K562 (cell line): ENCODE results near the gene GSC. TPM values are rescaled to one million over a fixed set of nuclear protein-coding genes. Genes with fewer than 3 reads are reported as not detected.

Source experiments
- ATAC-seq: fragments of 200-7000 bp; cut with Tn5 transposase; 3 replicates; pipeline ENCODE4 v1.9.1; 2020; ENCODE audit warnings: moderate library complexity
- Bru-seq: library from RNA; stranded (reverse); fragments of 400-500 nt; gene quantifications from one replicate; lab custom pipeline; 2021; lab: Mats Ljungman, UMichigan
- BruChase-seq, 2 experiments: library from RNA; stranded (reverse); fragments of 400-500 nt; gene quantifications; one replicate each; lab custom pipeline; 2021; lab: Mats Ljungman, UMichigan
- BruUV-seq: library from RNA; stranded (reverse); fragments of 400-500 nt; replicated peaks from 2 replicates; lab custom pipeline; 2021; lab: Mats Ljungman, UMichigan
- CTCF ChIA-PET: fragments of 300-600 bp; formaldehyde crosslinking; extraction: SDS; loops from one replicate; lab custom pipeline; 2021; ENCODE audit warnings: low intra/inter-chr PET ratio; lab: Yijun Ruan, JAX
- POLR2A ChIA-PET: fragments of 300-600, 350-650 bp; sonication (Branson Sonifier 250); formaldehyde crosslinking; extraction: SDS; loops from one replicate; lab custom pipeline; 2021; ENCODE audit warnings: antibody characterized with exemption, inconsistent platforms; lab: Yijun Ruan, JAX
- DNase-seq, 4 experiments: peaks; one replicate each; pipeline versions ENCODE4 v3.0.0 to v3.0.0-alpha.2; 2011 to 2018; ENCODE audit warnings: low spot score in 3 of 4, mixed read lengths in 3 of 4; ENCODE audit errors: extremely low read depth in 1 of 4
- FAIRE-seq: peaks from 2 replicates; lab custom pipeline; 2011; peaks lifted over from hg19 to GRCh38; lab: Jason Lieb, UNC
- H2AFZ ChIP-seq: 2 replicates; pipeline ENCODE4 v1.6.0; 2011; ENCODE audit warnings: low read depth, low read length, control low read depth, inconsistent platforms
- H3K27ac ChIP-seq: fragments of 200-600 bp; 3 replicates; pipeline ENCODE4 v1.8.0; 2011; ENCODE audit warnings: low read depth, mild to moderate bottlenecking, control low read depth, inconsistent platforms, low read length, moderate library complexity, mixed read lengths; ENCODE audit errors: extremely low read depth
- H3K27me3 ChIP-seq, 2 experiments: fragments of 300-600 bp in 1 of 2; 2 replicates in 1 of 2; 3 replicates in 1 of 2; pipeline versions ENCODE4 v1.6.0 to v1.8.0; 2011; ENCODE audit warnings: inconsistent platforms in 2 of 2, low read length in 2 of 2, mild to moderate bottlenecking in 1 of 2, mixed read lengths in 1 of 2, moderate library complexity in 1 of 2; ENCODE audit not compliant: control insufficient read depth in 2 of 2, insufficient read depth in 2 of 2
- H3K36me3 ChIP-seq: fragments of 300-600 bp; 3 replicates; pipeline ENCODE4 v1.8.0; 2011; ENCODE audit warnings: mild to moderate bottlenecking, low read length, inconsistent platforms; ENCODE audit not compliant: control insufficient read depth, insufficient read depth
- H3K4me1 ChIP-seq, 2 experiments: fragments of 200-600 bp in 1 of 2; replicated peaks in 1 of 2; 2 replicates in 1 of 2; 3 replicates in 1 of 2; pipeline versions ENCODE4 v1.5.1 to v1.8.0; 2011; ENCODE audit warnings: inconsistent platforms in 2 of 2, low read length in 2 of 2, mild to moderate bottlenecking in 1 of 2, mixed read lengths in 1 of 2, moderate library complexity in 1 of 2; ENCODE audit not compliant: control insufficient read depth in 2 of 2, insufficient read depth in 2 of 2
- H3K4me2 ChIP-seq: 2 replicates; pipeline ENCODE4 v1.6.1; 2011; ENCODE audit warnings: low read length, control low read depth, inconsistent platforms, mixed read lengths; ENCODE audit not compliant: insufficient read depth
- H3K4me3 ChIP-seq: fragments of 200-600 bp; sonication (generic), shearing (Covaris generic); 2 replicates; pipeline ENCODE4 v1.5.1; 2016; ENCODE audit warnings: control low read depth, inconsistent platforms
- H3K79me2 ChIP-seq: fragments of 200-600 bp; 3 replicates; pipeline ENCODE4 v1.8.0; 2011; ENCODE audit warnings: low read length, inconsistent platforms; ENCODE audit not compliant: control insufficient read depth, insufficient read depth
- H3K9ac ChIP-seq, 2 experiments: 2 replicates each; pipeline versions ENCODE4 v1.6.0 to v1.6.1; 2011; ENCODE audit warnings: low read depth in 2 of 2, low read length in 2 of 2, control low read depth in 1 of 2, inconsistent platforms in 1 of 2, mild to moderate bottlenecking in 1 of 2, mixed read lengths in 1 of 2; ENCODE audit not compliant: insufficient read depth in 1 of 2
- H3K9me1 ChIP-seq: one replicate; pipeline ENCODE4 v1.6.0; 2011; ENCODE audit warnings: inconsistent platforms, mild to moderate bottlenecking, low read length, moderate library complexity; ENCODE audit not compliant: control insufficient read depth, insufficient read depth
- H3K9me3 ChIP-seq: replicated peaks from 2 replicates; pipeline ENCODE4 v1.5.1; 2011; ENCODE audit warnings: low read depth, low read length, inconsistent platforms; ENCODE audit not compliant: control insufficient read depth, insufficient read depth
- H4K20me1 ChIP-seq: replicated peaks from 2 replicates; pipeline ENCODE4 v1.6.1; 2011; ENCODE audit warnings: low read length, inconsistent platforms, mixed read lengths; ENCODE audit not compliant: control insufficient read depth, insufficient read depth
- ARID2 ChIP-seq: fragments of 450-650 bp; IDR thresholded peaks from 2 replicates; pipeline ENCODE4 v1.6.1; 2017; ENCODE audit warnings: antibody characterized with exemption, mild to moderate bottlenecking
- ATF1 ChIP-seq, 2 experiments: fragments of 450-650 bp in 1 of 2; IDR thresholded peaks; 2 replicates each; pipeline ENCODE4 v1.6.1; 2016; ENCODE audit warnings: missing compliant biosample characterization in 1 of 2, missing genetic modification characterization in 1 of 2
- CREB3 ChIP-seq: fragments of 450-650 bp; conservative IDR thresholded peaks from 2 replicates; pipeline ENCODE4 v1.6.1; 2016; ENCODE audit warnings: missing genetic modification characterization, low read depth, mild to moderate bottlenecking, missing compliant biosample characterization, moderate library complexity
- ELF2 ChIP-seq: fragments of 250-450 bp; sonication (Bioruptor Pico); IDR thresholded peaks from 2 replicates; pipeline ENCODE4 v1.5.0; 2021; ENCODE audit warnings: mild to moderate bottlenecking
- JUNB ChIP-seq: fragments of 450-650 bp; formaldehyde crosslinking; conservative IDR thresholded peaks from 2 replicates; pipeline ENCODE4 v1.4.0; 2020; ENCODE audit warnings: mild to moderate bottlenecking
- MEF2D ChIP-seq: conservative IDR thresholded peaks from 2 replicates; pipeline ENCODE4 v1.6.1; 2016; ENCODE audit warnings: low read depth, missing genetic modification characterization, missing compliant biosample characterization
- PHTF2 ChIP-seq: fragments of 250-450 bp; sonication (Bioruptor Pico); IDR thresholded peaks from 2 replicates; pipeline ENCODE4 v1.5.0; 2021; ENCODE audit warnings: mild to moderate bottlenecking
- SAFB2 ChIP-seq: fragments of 200-400 bp; formaldehyde crosslinking; IDR thresholded peaks from 2 replicates; pipeline ENCODE4 v1.6.1; 2018; ENCODE audit warnings: borderline replicate concordance, low read length, low read depth, moderate library complexity; ENCODE audit not compliant: severe bottlenecking
- STAT5B ChIP-seq: fragments of 250-450 bp; sonication (Bioruptor Pico); IDR thresholded peaks from 2 replicates; pipeline ENCODE4 v1.8.0; 2021; ENCODE audit warnings: mild to moderate bottlenecking, inconsistent platforms
- ZKSCAN1 ChIP-seq: fragments of 150-350 bp; IDR thresholded peaks from 2 replicates; pipeline ENCODE4 v1.6.1; 2016; ENCODE audit warnings: low read depth, low read length
- ZNF224 ChIP-seq: sonication (generic); formaldehyde crosslinking; IDR thresholded peaks from 2 replicates; pipeline ENCODE4 v1.8.0; 2022; ENCODE audit warnings: mild to moderate bottlenecking, missing genetic modification reagents
- ZNF583 ChIP-seq: fragments of 250-450 bp; sonication (Bioruptor Pico); IDR thresholded peaks from 2 replicates; pipeline ENCODE4 v1.4.0; 2020
- WGBS: fragments of 100-300 bp; shearing (Covaris generic); methylation state at CpG from one replicate; pipeline ENCODE4 v1.1.6; 2016; ENCODE audit warnings: low coverage, mixed read lengths; ENCODE audit not compliant: insufficient coverage; ENCODE audit errors: missing lambda C conversion rate; 5-methylcytosine and 5-hydroxymethylcytosine counted together
- in situ Hi-C: fragments of 300-500 bp; cut with MboI; formaldehyde crosslinking; loops from 4 replicates; pipeline ENCODE4 v1.15.0; 2018; ENCODE audit warnings: inconsistent platforms, mixed read lengths
- intact Hi-C: fragments of 100-400 bp; cut with micrococcal nuclease; formaldehyde crosslinking; loops from 2 replicates; pipeline ENCODE4 v1.14.2; 2022
- long read RNA-seq, 3 experiments: library from polyadenylated mRNA in 2 of 3; library from RNA in 1 of 3; unstranded in 2 of 3; stranded (forward) in 1 of 3; transcript quantifications; one replicate each; pipeline ENCODE4 v2.0.0, GENCODE V29; 2019 to 2022
- polyA minus RNA-seq, 3 experiments: library from RNA; depleted of rRNA, polyadenylated mRNA; stranded (reverse); fragments of >200 nt; gene quantifications; 2 replicates each; pipeline ENCODE4 v1.2.3, GENCODE V29; 2011
- polyA plus RNA-seq, 8 experiments: library from polyadenylated mRNA; depleted of rRNA in 4 of 8; stranded (reverse) in 5 of 8; unstranded in 3 of 8; fragments of >200 nt; fragmentation: Nextera tagmentation in 2 of 8; fragmentation: Illumina TruSeq in 1 of 8; extraction: Ambion mirVana in 2 of 8; extraction: Trizol in 1 of 8; gene quantifications; 2 replicates each; pipeline versions ENCODE4 v1.2.1 to v1.2.3, GENCODE V29; 2011 to 2014; ENCODE audit warnings: inconsistent platforms in 1 of 8, missing spikeins in 1 of 8
- total RNA-seq, 7 experiments: library from RNA; depleted of rRNA in 6 of 7; stranded (reverse); fragments of >200 nt in 6 of 7; fragmentation: Illumina TruSeq in 2 of 7; extraction: Trizol in 2 of 7; gene quantifications; 2 replicates each; pipeline versions ENCODE4 v1.2.1 to v1.2.3, GENCODE V29; 2011 to 2021; ENCODE audit warnings: low replicate concordance in 1 of 7
- TF ChIP-seq, protein P1 (sequence below): fragments of 250-450 bp; sonication (Bioruptor Pico); IDR thresholded peaks from 2 replicates; pipeline ENCODE4 v1.8.0; 2021; ENCODE audit warnings: mild to moderate bottlenecking, moderate library complexity

GSC gene
- not detected in 2 replicates for total RNA-seq (2011; cell fraction: chromatin; rRNA removed; ENCODE audit: low replicate concordance)
- not detected in 2 replicates for total RNA-seq (2011; cell fraction: nucleolus; rRNA removed)
- total RNA-seq (2011; cell fraction: nucleoplasm; rRNA removed): not detected in 2 replicates
- total RNA-seq (2014; rRNA removed) (not detected in 2 replicates), total RNA-seq (2014; rRNA removed; fragmentation: Illumina TruSeq; extraction: Trizol) (not detected in 2 replicates), total RNA-seq (2015; rRNA removed; fragmentation: Illumina TruSeq; extraction: Trizol) (not detected in 2 replicates), total RNA-seq (2021) (not detected in 2 replicates), polyA plus RNA-seq (2011; rRNA removed) (not detected in 2 replicates), polyA plus RNA-seq (2014; fragmentation: Illumina TruSeq; extraction: Trizol) (not detected in 2 replicates), polyA plus RNA-seq (2014; fragmentation: Nextera tagmentation; extraction: Ambion mirVana) (not detected), polyA plus RNA-seq (2014; rRNA removed) (not detected in 2 replicates), polyA minus RNA-seq (2011; rRNA and poly(A)+ RNA removed) (not detected in 2 replicates), Bru-seq, nascent RNA (not detected), BruChase-seq, experiment 1, labeled RNA remaining after a 2-hour chase (not detected), BruChase-seq, experiment 2, labeled RNA remaining after a 6-hour chase (percentile 20 among the genes with signal in this experiment)
- polyA plus RNA-seq (2011; cell fraction: cytosol; rRNA removed): not detected in 2 replicates
- not detected in 2 replicates for polyA plus RNA-seq (2011; cell fraction: nucleus; rRNA removed)
- polyA plus RNA-seq (2012): not detected in 2 replicates
- not detected in 2 replicates for polyA minus RNA-seq (2011; cell fraction: cytosol; rRNA and poly(A)+ RNA removed)
- not detected in 2 replicates for polyA minus RNA-seq (2011; cell fraction: nucleus; rRNA and poly(A)+ RNA removed)
- long read RNA-seq, experiment 1: 0 reads
- long read RNA-seq, experiment 2: 0 reads
- long read RNA-seq, experiment 3: 0 reads

- no peak within 1 kb of the TSS for H3K4me3 ChIP-seq
- H3K79me2 ChIP-seq: no peaks in the 10 kb centered on the region
- intact Hi-C loops: no loop called here
- H2AFZ ChIP-seq: no peak within 1 kb of the TSS
- H3K27ac ChIP-seq: no peak within 1 kb of the TSS
- POLR2A ChIA-PET: no interaction called here
- no peaks in the 10 kb centered on the region for H3K9me3 ChIP-seq
- BruUV-seq: no TSS peak
- no peak for FAIRE-seq
- WGBS: 15% methylated on average over 27 of the region's 96 CpGs
- H3K27me3 ChIP-seq: peaks cover 0 to 56% of the 10 kb centered on the region in 2 experiments; a peak in 4 of 5 replicates
- TF ChIP-seq ZNF224 (CRISPR knock-in tag) (no peak), MEF2D (tag) (no peak), ELF2 (CRISPR knock-in tag) (no peak), ZNF583 (CRISPR knock-in tag) (no peak), CREB3 (no peak), PHTF2 (no peak), STAT5B (CRISPR knock-in tag) (no peak), ARID2 (no peak), ZKSCAN1 (no peak), JUNB (CRISPR knock-in tag) (no peak), SAFB2 (no peak), ATF1 (CRISPR knock-in tag; IDR thresholded peaks at IDR 0.05) (no peak), ATF1 (tag; IDR thresholded peaks at IDR 0.05) (no peak)
- TF ChIP-seq, protein P1, sequence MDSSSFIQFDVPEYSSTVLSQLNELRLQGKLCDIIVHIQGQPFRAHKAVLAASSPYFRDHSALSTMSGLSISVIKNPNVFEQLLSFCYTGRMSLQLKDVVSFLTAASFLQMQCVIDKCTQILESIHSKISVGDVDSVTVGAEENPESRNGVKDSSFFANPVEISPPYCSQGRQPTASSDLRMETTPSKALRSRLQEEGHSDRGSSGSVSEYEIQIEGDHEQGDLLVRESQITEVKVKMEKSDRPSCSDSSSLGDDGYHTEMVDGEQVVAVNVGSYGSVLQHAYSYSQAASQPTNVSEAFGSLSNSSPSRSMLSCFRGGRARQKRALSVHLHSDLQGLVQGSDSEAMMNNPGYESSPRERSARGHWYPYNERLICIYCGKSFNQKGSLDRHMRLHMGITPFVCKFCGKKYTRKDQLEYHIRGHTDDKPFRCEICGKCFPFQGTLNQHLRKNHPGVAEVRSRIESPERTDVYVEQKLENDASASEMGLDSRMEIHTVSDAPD (CRISPR knock-in tag): no peak
- TF ChIP-seq, all 486 proteins: peak for 0
- Histone ChIP-seq H3K9me1 (no peaks in the 10 kb centered on the region), H3K4me1 (peaks cover 0 to 5% of the 10 kb centered on the region in 2 experiments; a peak in 2 of 5 replicates), H3K36me3 (no peaks in the 10 kb centered on the region), H4K20me1 (no peaks in the 10 kb centered on the region), H3K4me2 (no peak within 1 kb of the TSS), H3K9ac (no peak within 1 kb of the TSS)
- no peak for ATAC-seq
- in situ Hi-C loops: no loop called here
- CTCF ChIA-PET: no interaction called here
- no peak for DNase-seq
Measured at GRCh38 chr14:94769391-94770250, at the start of gene GSC. TSS of gene GSC (minus strand) at chr14:94770113. CDS start at chr14:94770015, 98 bp downstream.
